A673 (cell line): ENCODE measurements around the gene RPTOR. TPM values are rescaled to one million over a fixed set of nuclear protein-coding genes. Genes with fewer than 3 reads are reported as not detected.

Experiments
- BruUV-seq: library from RNA; stranded (reverse); fragments of 400-500 nt; replicated peaks from 2 replicates; lab custom pipeline; 2021; lab: Mats Ljungman, UMichigan
- CTCF ChIA-PET: fragments of 300-600 bp; sonication (Branson Sonifier 250); formaldehyde crosslinking; loops from one replicate; lab custom pipeline; 2022; ENCODE audit warnings: antibody characterized with exemption; lab: Charles Lee
- POLR2A ChIA-PET: fragments of 300-600 bp; sonication (Branson Sonifier 250); formaldehyde crosslinking; loops from one replicate; lab custom pipeline; 2022; ENCODE audit warnings: antibody characterized with exemption; ENCODE audit not compliant: low non-redundant PET; lab: Charles Lee
- DNase-seq: peaks from one replicate; pipeline ENCODE4 v3.0.0-alpha.2; 2015; ENCODE audit warnings: low spot score
- H3K27ac ChIP-seq: fragments of 200-600 bp; sonication (generic); 2 replicates; pipeline ENCODE4 v1.5.1; 2016; ENCODE audit warnings: mixed run types, low read depth, mild to moderate bottlenecking, mixed read lengths, antibody characterized with exemption, low read length; ENCODE audit not compliant: poor library complexity, severe bottlenecking
- H3K27me3 ChIP-seq: fragments of 200-600 bp; sonication (generic); replicated peaks from 2 replicates; pipeline ENCODE4 v1.6.1; 2017; ENCODE audit warnings: mixed run types, low read depth, mild to moderate bottlenecking, mixed read lengths, antibody characterized with exemption, low read length; ENCODE audit not compliant: insufficient read depth, poor library complexity
- H3K36me3 ChIP-seq: fragments of 200-600 bp; sonication (generic); 2 replicates; pipeline ENCODE4 v1.6.1; 2016; ENCODE audit warnings: mixed run types, mild to moderate bottlenecking, mixed read lengths, antibody characterized with exemption, low read length; ENCODE audit not compliant: insufficient read depth, poor library complexity, severe bottlenecking
- H3K4me1 ChIP-seq: fragments of 200-600 bp; sonication (generic); 2 replicates; pipeline ENCODE4 v1.6.1; 2017; ENCODE audit warnings: mixed run types, mild to moderate bottlenecking, mixed read lengths, antibody characterized with exemption, low read length; ENCODE audit not compliant: insufficient read depth, poor library complexity, severe bottlenecking
- H3K4me3 ChIP-seq: fragments of 200-600 bp; sonication (generic); 2 replicates; pipeline ENCODE4 v1.5.1; 2016; ENCODE audit warnings: low read depth, mixed run types, mild to moderate bottlenecking, mixed read lengths, low read length; ENCODE audit not compliant: poor library complexity, severe bottlenecking
- H3K9me3 ChIP-seq: fragments of 200-600 bp; sonication (generic); 2 replicates; pipeline ENCODE4 v1.6.1; 2016; ENCODE audit warnings: mixed run types, low read depth, mild to moderate bottlenecking, mixed read lengths, antibody characterized with exemption, low read length; ENCODE audit not compliant: poor library complexity, severe bottlenecking
- EZH2 ChIP-seq: fragments of 200-600 bp; sonication (generic); IDR thresholded peaks from 2 replicates; pipeline ENCODE4 v1.6.1; 2017; ENCODE audit warnings: borderline replicate concordance, low read depth, mild to moderate bottlenecking, mixed read lengths, antibody characterized with exemption, low read length; ENCODE audit not compliant: poor library complexity, severe bottlenecking
- intact Hi-C: fragments of 100-400 bp; cut with micrococcal nuclease; formaldehyde crosslinking; loops from one replicate; pipeline ENCODE4 v1.10.0; 2022; ENCODE audit not compliant: unreplicated experiment
- total RNA-seq: library from RNA; stranded (reverse); gene quantifications from 2 replicates; pipeline ENCODE4 v1.2.3, GENCODE V29; 2021
- TF ChIP-seq, protein P1 (sequence below): fragments of 300-800, 200-600 bp; sonication (generic); conservative IDR thresholded peaks from 2 replicates; pipeline ENCODE4 v1.5.1; 2017; ENCODE audit warnings: low read depth, mild to moderate bottlenecking, antibody characterized with exemption, low read length, moderate library complexity, mixed read lengths

Gene RPTOR
- total RNA-seq, 1 experiment from 2014 or later, result 55.2 TPM

DNA sequence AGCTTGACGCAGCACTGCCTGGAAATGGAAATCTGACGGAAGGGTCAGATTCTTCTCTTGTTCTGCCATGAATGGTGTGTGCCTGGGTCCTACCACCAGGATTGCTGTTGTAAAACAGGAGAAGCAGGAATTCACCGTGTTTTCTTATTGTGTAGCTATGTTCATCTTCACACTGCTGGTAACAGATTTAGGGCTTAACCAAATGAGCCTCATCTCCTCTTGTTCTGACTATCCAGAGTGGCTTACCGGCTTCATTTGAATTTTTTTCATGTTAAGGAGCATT, 349.7 kb downstream of the RPTOR start:
- Histone ChIP-seq H3K36me3 (no peaks in the 10 kb centered on the region), H3K27ac (no peak overlapping the region), H3K27me3 (no peaks in the 10 kb centered on the region), H3K4me3 (no peak overlapping the region), H3K4me1 (no peaks in the 10 kb centered on the region), H3K9me3 (no peaks in the 10 kb centered on the region)
- TF ChIP-seq EZH2, result no peak
- TF ChIP-seq, protein P1, sequence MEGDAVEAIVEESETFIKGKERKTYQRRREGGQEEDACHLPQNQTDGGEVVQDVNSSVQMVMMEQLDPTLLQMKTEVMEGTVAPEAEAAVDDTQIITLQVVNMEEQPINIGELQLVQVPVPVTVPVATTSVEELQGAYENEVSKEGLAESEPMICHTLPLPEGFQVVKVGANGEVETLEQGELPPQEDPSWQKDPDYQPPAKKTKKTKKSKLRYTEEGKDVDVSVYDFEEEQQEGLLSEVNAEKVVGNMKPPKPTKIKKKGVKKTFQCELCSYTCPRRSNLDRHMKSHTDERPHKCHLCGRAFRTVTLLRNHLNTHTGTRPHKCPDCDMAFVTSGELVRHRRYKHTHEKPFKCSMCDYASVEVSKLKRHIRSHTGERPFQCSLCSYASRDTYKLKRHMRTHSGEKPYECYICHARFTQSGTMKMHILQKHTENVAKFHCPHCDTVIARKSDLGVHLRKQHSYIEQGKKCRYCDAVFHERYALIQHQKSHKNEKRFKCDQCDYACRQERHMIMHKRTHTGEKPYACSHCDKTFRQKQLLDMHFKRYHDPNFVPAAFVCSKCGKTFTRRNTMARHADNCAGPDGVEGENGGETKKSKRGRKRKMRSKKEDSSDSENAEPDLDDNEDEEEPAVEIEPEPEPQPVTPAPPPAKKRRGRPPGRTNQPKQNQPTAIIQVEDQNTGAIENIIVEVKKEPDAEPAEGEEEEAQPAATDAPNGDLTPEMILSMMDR, result no peak
- POLR2A ChIA-PET, result no interaction called here
- CTCF ChIA-PET, result no interaction called here
- intact Hi-C loops, result no loop called here
- DNase-seq, result no peak
- BruUV-seq, result no TSS peak

DNA sequence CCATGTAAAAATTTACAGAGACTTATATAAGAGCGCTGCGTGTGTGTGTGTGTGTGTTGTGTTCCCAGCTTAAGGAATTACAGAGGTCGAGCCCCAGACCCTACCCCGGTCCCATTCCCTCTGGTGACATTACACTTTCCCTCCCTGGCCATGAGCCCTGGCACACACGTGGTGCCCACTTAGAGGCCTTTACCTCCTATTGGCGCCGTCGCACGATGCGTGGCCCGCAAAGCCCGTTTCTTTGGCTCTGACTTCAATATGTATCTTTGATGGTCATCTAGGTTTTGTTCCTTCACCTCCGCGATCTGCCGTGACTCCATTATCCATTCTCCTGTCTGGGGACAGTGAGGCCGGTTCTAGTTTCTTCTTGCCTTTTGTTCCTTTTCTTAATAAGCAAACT, 350.1 kb downstream of the RPTOR start:
- ChIA-PET POLR2A (no interaction called here), CTCF (no interaction called here)
- Histone ChIP-seq H3K4me1 (no peaks in the 10 kb centered on the region), H3K9me3 (no peaks in the 10 kb centered on the region), H3K4me3 (no peak overlapping the region), H3K27ac (no peak overlapping the region), H3K36me3 (no peaks in the 10 kb centered on the region), H3K27me3 (no peaks in the 10 kb centered on the region)
- DNase-seq, result no peak
- intact Hi-C loops, result no loop called here
- BruUV-seq, result no TSS peak
- no peak for TF ChIP-seq EZH2
- TF ChIP-seq, protein P1, result no peak

DNA sequence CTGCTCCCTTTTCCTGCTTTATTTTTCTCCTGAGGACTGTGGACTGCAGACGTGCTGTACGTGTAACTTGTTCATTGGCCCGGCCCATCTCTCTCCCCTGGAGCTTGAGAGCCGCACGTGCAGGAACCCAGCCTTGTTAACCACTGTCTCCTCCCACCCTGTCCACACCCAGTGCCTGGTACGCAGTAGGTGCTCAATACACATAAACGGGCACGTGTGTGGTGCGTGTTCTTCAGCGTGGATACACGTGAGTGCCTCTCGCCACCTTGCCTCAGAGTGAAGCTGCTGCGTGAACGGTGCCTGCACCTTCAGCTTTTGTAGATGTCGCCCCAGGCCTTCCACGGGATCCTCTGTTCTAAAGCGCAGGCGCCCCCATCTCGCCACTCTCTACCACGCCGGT, 350.7 kb downstream of the RPTOR start:
- Histone ChIP-seq H3K27me3 (no peaks in the 10 kb centered on the region), H3K4me1 (no peaks in the 10 kb centered on the region), H3K27ac (no peak overlapping the region), H3K4me3 (no peak overlapping the region), H3K36me3 (no peaks in the 10 kb centered on the region), H3K9me3 (no peaks in the 10 kb centered on the region)
- POLR2A ChIA-PET, result interaction anchor here (0.7 kb wide), 1 partner anchor 71 kb away, joined by 3 read pairs; no protein-coding TSS in a partner anchor
- BruUV-seq, result no TSS peak
- TF ChIP-seq EZH2, result no peak
- TF ChIP-seq, protein P1, result no peak
- CTCF ChIA-PET, result interaction anchor here (0.6 kb wide), 1 partner anchor 25 kb away, joined by 3 read pairs; no protein-coding TSS in a partner anchor
- intact Hi-C loops, result no loop called here
- no peak for DNase-seq
